Neural progenitor cell (in vitro differentiated cells): ENCODE data around the gene NCKAP5. TPM values are rescaled to one million over a fixed set of nuclear protein-coding genes. Genes with fewer than 3 reads are reported as not detected.

Experiments
- DNase-seq: peaks from one replicate; pipeline ENCODE4 v3.0.0-alpha.2; 2016; ENCODE audit warnings: low spot score
- H2AFZ ChIP-seq: fragments of 200-600 bp; sonication (generic); replicated peaks from 2 replicates; pipeline ENCODE4 v1.6.1; 2016; ENCODE audit warnings: antibody characterized with exemption
- H3F3A ChIP-seq: fragments of 200-600 bp; sonication (generic); 2 replicates; pipeline ENCODE4 v1.6.1; 2016; ENCODE audit warnings: antibody characterized with exemption, low read depth
- H3K27ac ChIP-seq: fragments of 200-600 bp; sonication (generic); 2 replicates; pipeline ENCODE4 v1.5.1; 2016; ENCODE audit warnings: mild to moderate bottlenecking
- H3K27me3 ChIP-seq: fragments of 200-600 bp; sonication (generic); 2 replicates; pipeline ENCODE4 v1.6.1; 2016; ENCODE audit warnings: mild to moderate bottlenecking, moderate library complexity
- H3K36me3 ChIP-seq: fragments of 200-600 bp; sonication (generic); 2 replicates; pipeline ENCODE4 v1.5.1; 2016
- H3K4me1 ChIP-seq: fragments of 200-600 bp; sonication (generic); 2 replicates; pipeline ENCODE4 v1.6.1; 2016; ENCODE audit warnings: mixed run types
- H3K4me2 ChIP-seq: fragments of 200-600 bp; sonication (generic); 2 replicates; pipeline ENCODE4 v1.6.1; 2016
- H3K4me3 ChIP-seq: fragments of 200-600 bp; sonication (generic); 2 replicates; pipeline ENCODE4 v1.5.1; 2016
- H3K79me2 ChIP-seq: fragments of 200-600 bp; sonication (generic); 2 replicates; pipeline ENCODE4 v1.6.1; 2016; ENCODE audit warnings: low read depth
- H3K9ac ChIP-seq: fragments of 200-600 bp; sonication (generic); 2 replicates; pipeline ENCODE4 v1.6.1; 2016
- H3K9me3 ChIP-seq: fragments of 200-600 bp; sonication (generic); 2 replicates; pipeline ENCODE4 v1.5.1; 2016; ENCODE audit warnings: low read depth
- H4K20me1 ChIP-seq: fragments of 200-600 bp; sonication (generic); 2 replicates; pipeline ENCODE4 v1.6.1; 2016; ENCODE audit warnings: low read depth
- H3K27ac Mint-ChIP-seq: 3 replicates; pipeline ENCODE4 v1.8.0; 2021; ENCODE audit warnings: mixed read lengths
- H3K27me3 Mint-ChIP-seq: 2 replicates; pipeline ENCODE4 v1.8.0; 2022; ENCODE audit warnings: low read depth, mild to moderate bottlenecking, inconsistent platforms, moderate library complexity, mixed read lengths; ENCODE audit not compliant: insufficient read depth
- H3K36me3 Mint-ChIP-seq: 3 replicates; pipeline ENCODE4 v1.8.0; 2021; ENCODE audit warnings: mixed read lengths
- H3K4me1 Mint-ChIP-seq: 3 replicates; pipeline ENCODE4 v1.8.0; 2021; ENCODE audit warnings: mixed read lengths
- H3K4me3 Mint-ChIP-seq: 3 replicates; pipeline ENCODE4 v1.8.0; 2021; ENCODE audit warnings: mild to moderate bottlenecking, moderate library complexity, mixed read lengths
- H3K9me3 Mint-ChIP-seq: 3 replicates; pipeline ENCODE4 v1.8.0; 2020; ENCODE audit warnings: mixed read lengths
- CTCF ChIP-seq: fragments of 200-600 bp; sonication (generic); IDR thresholded peaks from 2 replicates; pipeline ENCODE4 v1.5.1; 2017; ENCODE audit warnings: antibody characterized with exemption, mild to moderate bottlenecking
- EZH2 ChIP-seq: fragments of 200-600 bp; sonication (generic); IDR thresholded peaks from 2 replicates; pipeline ENCODE4 v1.6.1; 2017; ENCODE audit warnings: antibody characterized with exemption, mild to moderate bottlenecking, moderate library complexity
- EZH2phosphoT487 ChIP-seq: fragments of 200-600 bp; sonication (generic); IDR thresholded peaks from 2 replicates; pipeline ENCODE4 v1.6.1; 2017; ENCODE audit warnings: antibody characterized with exemption
- total RNA-seq: library from RNA; depleted of rRNA; stranded (reverse); fragments of >200 nt; gene quantifications from 2 replicates; pipeline ENCODE4 v1.2.3, GENCODE V29; 2015; ENCODE audit warnings: low replicate concordance

NCKAP5 gene
- total RNA-seq, 1 donor from 2014 or later: 0.47 TPM

- Histone ChIP-seq H3K9ac (no peak overlapping the region), H3K36me3 (no peaks in the 10 kb centered on the region), H2AFZ (no peak overlapping the region), H3K4me3 (no peak overlapping the region), H3K27me3 (no peaks in the 10 kb centered on the region), H3K4me2 (no peak overlapping the region), H3K4me1 (no peaks in the 10 kb centered on the region), H3K27ac (no peak overlapping the region), H3F3A (no peaks in the 10 kb centered on the region), H3K9me3 (no peaks in the 10 kb centered on the region), H4K20me1 (no peaks in the 10 kb centered on the region), H3K79me2 (no peaks in the 10 kb centered on the region)
- no peaks in the 10 kb centered on the region for H3K4me1 Mint-ChIP-seq
- no peaks in the 10 kb centered on the region for H3K27me3 Mint-ChIP-seq
- TF ChIP-seq CTCF (no peak), EZH2 (no peak), EZH2phosphoT487 (no peak)
- no peak for DNase-seq
- H3K4me3 Mint-ChIP-seq: no peak overlapping the region
- peaks cover 7% of the 10 kb centered on the region for H3K36me3 Mint-ChIP-seq
- no peak overlapping the region for H3K27ac Mint-ChIP-seq
- peaks cover 5% of the 10 kb centered on the region for H3K9me3 Mint-ChIP-seq
These were observed 115.7 kb downstream of the NCKAP5 start for GRCh38 chr2:133452583-133452982.

- DNase-seq: no peak
- no peak overlapping the region for H3K4me3 Mint-ChIP-seq
- H3K27me3 ChIP-seq: no peaks in the 10 kb centered on the region
- H3K9me3 ChIP-seq: no peaks in the 10 kb centered on the region
- no peaks in the 10 kb centered on the region for H3K27me3 Mint-ChIP-seq
- no peaks in the 10 kb centered on the region for H3K79me2 ChIP-seq
- no peaks in the 10 kb centered on the region for H3K36me3 ChIP-seq
- no peak overlapping the region for H2AFZ ChIP-seq
- H3F3A ChIP-seq: no peaks in the 10 kb centered on the region
- no peak overlapping the region for H3K4me2 ChIP-seq
- H3K27ac ChIP-seq: no peak overlapping the region
- no peak overlapping the region for H3K9ac ChIP-seq
- no peaks in the 10 kb centered on the region for H3K4me1 Mint-ChIP-seq
- peaks cover 5% of the 10 kb centered on the region for H3K9me3 Mint-ChIP-seq
- TF ChIP-seq EZH2 (no peak), EZH2phosphoT487 (no peak), CTCF (no peak)
- H3K4me3 ChIP-seq: no peak overlapping the region
- no peak overlapping the region for H3K27ac Mint-ChIP-seq
- no peaks in the 10 kb centered on the region for H4K20me1 ChIP-seq
- H3K4me1 ChIP-seq: no peaks in the 10 kb centered on the region
- H3K36me3 Mint-ChIP-seq: peaks cover 7% of the 10 kb centered on the region
These were observed 116.1 kb downstream of the NCKAP5 start for GRCh38 chr2:133452146-133452545.

GRCh38 chr2:133448195-133448594 is 120.1 kb downstream of the NCKAP5 start:
- Histone ChIP-seq H2AFZ (no peak overlapping the region), H3K27me3 (no peaks in the 10 kb centered on the region), H3K4me3 (no peak overlapping the region), H3K36me3 (no peaks in the 10 kb centered on the region), H3K4me1 (no peaks in the 10 kb centered on the region), H3K9ac (no peak overlapping the region), H3K79me2 (no peaks in the 10 kb centered on the region), H3K4me2 (no peak overlapping the region), H3K9me3 (no peaks in the 10 kb centered on the region), H4K20me1 (no peaks in the 10 kb centered on the region), H3F3A (no peaks in the 10 kb centered on the region), H3K27ac (no peak overlapping the region)
- H3K9me3 Mint-ChIP-seq: no peaks in the 10 kb centered on the region
- peaks cover 5% of the 10 kb centered on the region for H3K36me3 Mint-ChIP-seq
- peaks cover 3% of the 10 kb centered on the region for H3K27me3 Mint-ChIP-seq
- DNase-seq: no peak
- TF ChIP-seq CTCF: no peak
- no peak for TF ChIP-seq EZH2phosphoT487
- TF ChIP-seq EZH2: no peak
- peaks cover 4% of the 10 kb centered on the region for H3K4me1 Mint-ChIP-seq
- no peak overlapping the region for H3K4me3 Mint-ChIP-seq
- no peak overlapping the region for H3K27ac Mint-ChIP-seq

GRCh38 chr2:133447303-133447702 is 121.0 kb downstream of the NCKAP5 start:
- Histone ChIP-seq H3K9ac (no peak overlapping the region), H4K20me1 (no peaks in the 10 kb centered on the region), H3K27me3 (no peaks in the 10 kb centered on the region), H3K27ac (no peak overlapping the region), H3K4me3 (no peak overlapping the region), H2AFZ (no peak overlapping the region), H3K9me3 (no peaks in the 10 kb centered on the region), H3K4me1 (no peaks in the 10 kb centered on the region), H3K36me3 (no peaks in the 10 kb centered on the region), H3K79me2 (no peaks in the 10 kb centered on the region), H3K4me2 (no peak overlapping the region), H3F3A (no peaks in the 10 kb centered on the region)
- TF ChIP-seq CTCF (no peak), EZH2phosphoT487 (no peak), EZH2 (no peak)
- H3K27ac Mint-ChIP-seq: no peak overlapping the region
- H3K27me3 Mint-ChIP-seq: peaks cover 3% of the 10 kb centered on the region
- no peak overlapping the region for H3K4me3 Mint-ChIP-seq
- peaks cover 4% of the 10 kb centered on the region for H3K4me1 Mint-ChIP-seq
- H3K36me3 Mint-ChIP-seq: peaks cover 3% of the 10 kb centered on the region
- no peak for DNase-seq
- H3K9me3 Mint-ChIP-seq: no peaks in the 10 kb centered on the region
